DMS 273 (cell line): Measurements from ENCODE around the gene H2AZ2.
"Not testable (repeated sequence)": the region's sequence is repeated elsewhere in the genome, so short reads cannot be mapped to it uniquely, and the experiment has no call there.

Source experiments
- DNase-seq: peaks from one replicate; lab custom pipeline; 2025; ENCODE audit not compliant: unreplicated experiment; lab: John Stamatoyannopoulos, UW

Gene H2AZ2

DNA sequence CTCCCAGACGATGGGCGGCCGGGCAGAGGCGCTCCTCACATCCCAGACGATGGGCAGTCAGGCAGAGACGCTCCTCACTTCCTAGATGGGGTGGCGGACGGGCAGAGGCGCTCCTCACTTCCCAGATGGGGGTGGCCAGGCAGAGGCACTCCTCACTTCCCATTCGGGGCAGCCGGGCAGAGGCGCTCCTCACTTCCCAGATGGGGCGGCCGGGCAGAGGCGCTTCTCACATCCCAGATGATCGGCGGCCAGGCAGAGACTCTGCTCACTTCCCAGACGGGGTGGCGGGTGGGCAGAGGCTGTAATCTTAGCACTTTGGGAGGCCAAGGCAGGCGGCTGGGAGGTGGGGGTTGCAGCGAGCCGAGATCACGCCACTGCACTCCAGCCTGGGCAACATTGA lies 24.0 kb upstream of the H2AZ2 start:
- DNase-seq, result not testable (repeated sequence)

DNA sequence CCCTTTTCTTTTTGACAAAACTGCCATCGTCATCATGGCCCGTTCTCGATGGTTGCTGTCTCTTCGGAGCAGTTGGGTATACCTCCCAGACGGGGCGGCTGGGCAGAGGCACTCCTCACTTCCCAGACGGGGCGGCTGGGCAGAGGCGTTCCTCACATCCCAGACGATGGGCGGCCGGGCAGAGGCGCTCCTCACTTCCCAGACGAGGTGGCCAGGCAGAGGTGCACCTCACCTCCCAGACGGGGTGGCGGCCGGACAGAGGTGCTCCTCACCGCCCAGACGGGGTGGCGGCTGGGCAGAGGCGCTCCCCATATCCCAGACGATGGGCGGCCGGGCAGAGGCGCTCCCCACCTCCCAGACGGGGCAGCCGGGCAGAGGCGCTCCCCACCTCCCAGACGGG lies 22.9 kb upstream of the H2AZ2 start:
- DNase-seq, result not testable (repeated sequence)

DNA sequence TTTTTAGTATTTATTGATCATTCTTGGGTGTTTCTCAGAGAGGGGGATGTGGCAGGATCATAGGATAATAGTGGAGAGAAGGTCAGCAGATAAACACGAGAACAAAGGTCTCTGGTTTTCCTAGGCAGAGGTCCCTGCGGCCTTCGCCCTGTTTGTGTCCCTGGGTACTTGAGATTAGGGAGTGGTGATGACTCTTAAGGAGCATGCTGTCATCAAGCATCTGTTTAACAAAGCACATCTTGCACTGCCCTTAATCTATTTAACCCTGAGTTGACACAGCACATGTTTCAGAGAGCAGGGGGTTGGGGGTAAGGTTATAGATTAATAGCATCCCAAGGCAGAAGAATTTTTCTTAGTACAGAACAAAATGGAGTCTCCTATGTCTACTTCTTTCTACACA lies 22.4 kb upstream of the H2AZ2 start:
- not testable (repeated sequence) for DNase-seq

DNA sequence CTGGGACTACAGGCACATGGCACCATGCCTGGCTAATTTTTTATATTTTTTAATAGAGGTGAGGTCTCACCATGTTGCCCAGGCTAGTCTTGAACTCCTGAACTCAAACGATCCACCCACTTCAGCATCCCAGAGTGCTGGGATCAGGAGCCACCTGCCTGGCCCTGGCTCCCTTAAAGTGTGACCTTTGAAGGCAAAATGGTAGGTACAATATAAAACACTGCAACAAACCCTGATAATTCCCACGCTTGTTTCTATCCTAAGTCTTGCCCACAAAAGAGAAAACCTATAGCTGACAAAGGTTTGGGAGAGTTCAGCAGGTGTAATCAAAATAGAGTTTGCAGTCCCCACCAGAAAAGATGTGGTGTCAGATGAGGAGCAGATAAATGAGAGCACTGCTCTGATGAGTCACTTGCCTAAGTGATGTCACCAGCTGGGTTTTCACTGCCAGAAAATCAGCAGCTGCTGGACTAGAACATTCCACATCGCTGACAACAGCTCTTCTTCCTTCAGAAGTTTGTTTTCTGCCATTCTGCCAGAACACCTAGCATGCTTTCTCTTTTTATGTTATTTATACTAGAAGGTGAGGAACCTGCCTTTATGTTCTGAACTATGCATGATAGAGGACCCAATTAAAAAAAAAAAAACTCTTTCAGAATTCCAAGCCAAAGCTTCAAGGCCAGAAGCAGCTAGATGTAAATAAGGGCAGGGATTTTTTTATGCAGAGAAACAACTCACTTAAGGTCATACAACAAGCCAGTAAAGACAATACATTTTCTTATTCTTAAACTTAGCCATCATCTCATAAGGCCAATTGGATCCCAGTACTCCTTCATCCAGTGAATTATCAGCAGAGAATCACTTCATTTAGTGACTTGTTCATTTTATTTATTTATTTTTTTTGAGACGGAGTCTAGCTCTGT lies 19.4 kb upstream of the H2AZ2 start:
- peak; percentile 51 for DNase-seq

DNA sequence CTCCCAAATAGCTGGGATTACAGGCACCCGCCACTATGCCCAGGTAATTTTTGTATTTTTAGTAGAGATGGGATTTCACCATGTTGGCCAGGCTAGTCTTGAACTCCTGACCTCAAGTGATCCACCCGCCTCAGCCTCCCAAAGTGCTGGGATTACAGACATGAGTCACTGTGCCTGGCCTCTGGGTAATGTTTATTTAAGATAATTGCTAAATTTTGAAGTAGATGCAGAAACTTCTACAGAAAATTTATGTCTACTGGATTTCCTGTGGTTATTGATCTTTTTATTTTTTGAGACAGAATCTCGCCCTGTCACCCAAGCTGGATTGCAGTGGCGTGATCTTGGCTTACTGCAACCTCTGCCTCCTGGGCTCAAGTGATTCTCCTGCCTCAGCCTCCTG lies 14.1 kb upstream of the H2AZ2 start:
- not testable (repeated sequence) for DNase-seq

DNA sequence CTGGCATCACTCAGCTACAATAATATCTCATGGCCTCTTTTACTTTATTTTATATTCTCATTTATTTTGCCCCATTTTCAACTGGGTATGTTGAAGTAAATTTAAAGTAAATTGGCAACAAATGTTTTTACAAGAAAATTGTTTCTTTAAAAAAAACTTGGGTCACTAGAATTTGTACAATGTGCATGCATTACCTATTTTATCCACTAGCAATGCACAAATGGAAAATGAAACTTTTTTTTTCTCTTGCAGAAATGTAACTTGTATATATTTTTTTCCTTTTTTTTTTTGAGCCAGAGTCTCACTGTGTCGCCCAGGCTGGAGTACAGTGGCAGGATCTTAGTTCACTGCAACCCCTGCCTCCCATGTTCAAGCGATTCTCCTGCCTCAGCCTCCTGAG lies 10.3 kb upstream of the H2AZ2 start:
- DNase-seq, result no peak

DNA sequence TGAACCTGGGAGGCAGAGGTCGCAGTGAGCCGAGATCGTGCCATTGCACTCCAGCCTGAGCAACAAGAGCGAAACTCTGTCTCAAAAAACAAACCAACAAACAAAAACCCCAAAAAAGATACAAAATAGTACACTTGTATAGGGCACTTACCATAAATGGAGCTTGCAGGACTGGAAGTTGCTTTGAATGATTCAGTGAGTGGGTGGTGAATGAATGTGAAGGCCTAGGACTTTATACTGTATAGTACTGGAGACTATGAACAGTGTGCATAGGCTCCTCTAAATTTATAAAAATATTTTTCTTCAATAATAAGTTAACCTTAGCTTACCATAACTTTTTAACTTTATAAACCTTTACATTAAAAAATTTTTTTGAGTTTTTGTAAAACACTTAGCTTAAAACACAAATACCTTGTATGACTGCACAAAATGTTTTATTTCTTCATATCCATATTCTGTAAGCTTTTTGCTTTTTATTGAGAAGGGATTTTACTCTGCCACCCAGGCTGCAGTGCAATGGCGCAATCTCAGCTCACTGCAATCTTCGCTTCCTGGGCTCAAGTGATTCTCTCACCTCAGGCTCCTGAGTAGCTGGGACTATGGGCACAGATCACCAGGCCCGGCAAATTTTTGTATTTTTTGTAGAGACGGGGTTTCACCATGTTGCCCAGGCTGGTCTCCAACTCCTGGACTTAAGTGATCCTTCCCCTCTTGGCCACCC lies 6.9 kb upstream of the H2AZ2 start:
- DNase-seq, result no peak

DNA sequence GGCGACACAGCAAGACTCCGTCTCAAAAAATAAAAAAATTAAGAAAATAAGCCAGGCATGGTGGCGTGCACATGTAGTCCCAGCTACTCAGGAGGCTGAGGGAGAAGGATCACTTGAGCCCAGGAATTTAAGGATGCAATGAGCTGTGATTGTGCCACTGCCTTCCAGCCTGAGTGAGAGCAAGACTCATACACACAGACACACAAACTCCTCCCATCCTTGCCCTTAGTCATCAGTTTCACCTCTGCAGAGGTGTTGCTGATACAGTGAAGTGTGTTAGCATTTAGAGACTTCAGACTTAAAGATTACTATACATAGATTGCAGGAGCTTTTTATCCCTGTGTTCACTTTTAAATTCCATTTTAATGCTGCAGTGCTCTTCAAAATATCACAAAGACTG lies 5.5 kb upstream of the H2AZ2 start:
- DNase-seq, result no peak

DNA sequence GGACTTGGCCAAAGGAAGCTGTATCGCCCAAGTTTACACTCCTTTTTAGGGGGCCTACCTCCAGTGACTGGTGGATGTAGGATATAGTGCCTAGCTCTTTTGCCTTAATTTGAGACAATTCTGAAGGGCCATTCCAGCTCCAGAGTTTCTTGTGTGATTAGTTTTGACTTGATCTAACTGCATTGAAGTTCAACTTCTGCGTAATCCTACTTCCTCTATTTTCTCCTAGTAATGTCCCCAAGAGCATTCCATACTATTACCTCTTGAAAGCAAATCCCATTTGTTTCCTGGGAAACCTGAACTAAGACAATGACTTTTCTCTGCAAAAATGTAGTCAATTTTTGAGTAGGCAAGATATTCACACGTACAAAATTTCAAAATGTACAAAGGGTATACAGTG lies 4.7 kb upstream of the H2AZ2 start:
- no peak for DNase-seq

DNA sequence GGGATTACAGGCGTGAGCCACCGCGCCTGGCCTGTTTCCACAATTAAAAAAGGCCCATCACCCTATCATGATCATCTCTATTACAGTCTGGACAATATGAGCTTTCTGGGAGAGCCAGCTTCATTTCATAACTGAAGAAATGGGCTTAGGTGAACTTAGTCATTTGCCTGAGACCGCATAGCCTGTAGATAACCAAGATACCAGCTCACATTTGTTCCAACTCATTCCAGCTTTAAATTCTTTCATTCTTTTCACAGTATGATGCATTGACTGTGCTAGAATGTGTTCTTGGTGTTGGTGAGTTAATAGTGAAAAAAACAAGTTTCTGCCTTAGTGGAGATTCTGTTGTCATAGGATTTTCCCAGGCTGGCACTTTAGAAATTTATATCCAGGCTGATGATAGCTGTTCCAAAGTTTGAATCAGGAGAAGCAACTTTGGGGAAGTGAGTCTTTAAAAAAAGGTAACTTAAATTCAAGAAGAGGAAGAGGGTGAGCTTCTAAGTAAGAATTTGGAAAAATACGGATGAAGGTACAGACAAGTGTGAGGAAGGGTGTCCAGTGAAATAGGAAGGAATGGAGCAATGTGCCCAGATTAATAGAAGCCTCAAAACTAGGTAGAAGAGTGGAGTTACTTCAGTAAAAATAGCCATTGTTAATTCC lies 2.1 kb upstream of the H2AZ2 start:
- DNase-seq, result no peak

DNA sequence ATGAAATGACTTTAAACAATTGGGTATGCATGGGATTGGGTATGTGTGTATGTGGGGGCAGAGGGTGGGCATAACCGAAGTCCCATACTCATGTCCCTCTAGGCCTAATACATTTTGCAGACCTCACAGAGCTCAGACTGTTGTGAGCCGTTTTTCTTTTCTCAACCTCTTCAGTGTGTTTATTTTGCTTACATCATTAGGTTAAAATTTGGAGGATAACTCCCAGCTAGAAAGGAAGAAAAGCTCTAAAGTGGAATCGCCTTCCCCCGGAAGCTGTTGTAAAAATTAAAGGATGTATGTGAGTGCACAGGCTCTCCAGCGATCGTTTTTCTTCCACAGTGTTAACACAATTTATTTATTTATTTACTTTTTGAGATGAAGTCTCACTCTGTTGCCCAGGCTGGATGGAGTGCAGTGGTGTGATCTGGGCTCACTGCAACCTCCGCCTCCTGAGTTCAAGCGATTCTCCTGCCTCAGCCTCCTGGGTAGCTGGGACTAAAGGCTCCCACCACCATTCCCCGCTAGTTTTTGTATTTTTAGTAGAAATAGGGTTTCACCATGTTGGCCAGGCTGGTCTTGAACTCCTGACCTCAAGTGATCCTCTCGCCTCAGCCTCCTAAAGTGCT lies 1.5 kb upstream of the H2AZ2 start:
- no peak for DNase-seq

DNA sequence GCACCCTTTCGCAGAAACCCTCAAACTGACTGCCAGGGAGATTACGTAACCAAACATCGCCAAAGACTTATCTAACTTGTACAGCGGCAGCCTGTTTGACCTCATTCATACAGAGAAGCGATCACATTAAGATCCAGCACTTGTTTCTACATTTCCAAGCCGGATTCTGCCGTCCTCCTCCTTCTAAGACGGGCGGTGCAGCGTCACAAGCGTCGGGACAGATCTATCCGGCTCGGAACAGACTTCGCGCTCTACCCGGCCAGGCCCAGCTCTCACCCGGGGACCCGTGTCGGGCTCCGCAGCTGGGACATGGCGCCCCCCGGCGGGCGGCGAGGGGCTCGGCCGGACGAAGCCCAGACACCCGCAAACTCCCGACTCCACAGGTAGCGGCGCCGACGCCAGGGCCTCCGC lies 373 bp downstream of the H2AZ2 start:
- DNase-seq, result peak; percentile 98

DNA sequence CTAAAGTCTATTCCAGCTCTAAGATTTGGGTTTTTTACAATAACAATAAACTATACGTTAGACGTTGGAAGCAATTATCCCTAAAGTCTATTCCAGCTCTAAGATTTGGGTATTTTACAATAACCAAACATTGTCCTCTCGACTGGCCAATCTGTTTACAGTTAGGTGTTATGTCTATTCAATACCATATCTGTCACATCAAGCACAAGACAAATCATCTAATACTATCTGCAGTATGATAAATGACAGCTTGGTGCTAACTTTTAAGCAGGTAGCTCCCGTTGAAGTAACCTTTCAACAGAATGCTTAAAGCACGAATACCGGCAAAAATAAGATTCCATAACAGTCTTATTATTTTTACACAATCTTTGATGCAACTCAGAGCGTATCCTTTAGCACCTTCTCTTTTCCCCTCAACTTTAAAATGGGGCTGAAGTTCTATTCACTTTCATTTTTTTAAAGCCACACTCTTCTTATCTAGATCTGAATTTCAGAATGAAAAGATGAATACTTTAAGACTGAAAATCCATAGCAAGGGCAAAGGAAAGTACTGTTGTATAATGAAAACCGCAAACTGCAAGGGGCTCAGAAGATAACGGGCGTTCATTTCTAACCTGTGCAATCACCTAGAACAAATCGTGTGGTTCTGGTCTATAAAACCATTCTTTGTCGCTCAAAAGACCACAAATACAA lies 925 bp downstream of the H2AZ2 start:
- peak; percentile 48 for DNase-seq

DNA sequence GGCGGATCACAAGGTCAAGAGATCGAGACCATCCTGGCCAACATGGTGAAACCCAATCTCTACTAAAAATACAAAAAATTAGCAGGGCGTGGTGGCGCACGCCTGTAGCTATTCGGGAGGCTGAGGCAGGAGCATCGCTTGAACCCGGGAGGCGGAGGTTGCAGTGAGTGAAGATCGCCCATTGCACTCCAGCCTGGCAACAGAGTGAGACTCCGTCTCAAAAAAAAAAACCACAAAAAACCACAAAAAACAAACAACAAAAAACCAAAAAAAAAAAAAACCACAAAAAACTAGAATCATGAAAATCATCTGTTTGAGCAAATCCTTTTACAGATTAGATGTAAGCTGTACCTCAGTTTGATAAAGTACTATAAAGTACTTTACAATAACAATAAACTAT lies 1.5 kb downstream of the H2AZ2 start:
- not testable (repeated sequence) for DNase-seq

DNA sequence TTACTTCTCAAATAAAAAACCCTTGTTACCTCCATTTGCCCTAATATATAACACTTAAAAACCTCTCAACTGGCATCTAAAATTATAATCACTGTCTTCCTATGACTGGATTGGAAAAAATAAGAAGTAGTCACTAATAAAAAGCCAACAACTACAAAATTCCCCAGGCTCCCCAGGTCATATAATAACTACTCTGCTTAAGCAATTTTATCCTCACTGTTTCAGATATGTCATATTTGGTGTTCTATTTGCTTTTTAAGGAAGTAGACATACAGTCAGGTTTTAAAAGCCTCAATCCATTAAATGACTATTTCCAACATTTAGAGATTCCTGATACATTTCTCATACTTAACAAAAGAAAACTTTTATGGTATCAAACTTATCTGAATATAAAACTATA lies 2.4 kb downstream of the H2AZ2 start:
- no peak for DNase-seq

DNA sequence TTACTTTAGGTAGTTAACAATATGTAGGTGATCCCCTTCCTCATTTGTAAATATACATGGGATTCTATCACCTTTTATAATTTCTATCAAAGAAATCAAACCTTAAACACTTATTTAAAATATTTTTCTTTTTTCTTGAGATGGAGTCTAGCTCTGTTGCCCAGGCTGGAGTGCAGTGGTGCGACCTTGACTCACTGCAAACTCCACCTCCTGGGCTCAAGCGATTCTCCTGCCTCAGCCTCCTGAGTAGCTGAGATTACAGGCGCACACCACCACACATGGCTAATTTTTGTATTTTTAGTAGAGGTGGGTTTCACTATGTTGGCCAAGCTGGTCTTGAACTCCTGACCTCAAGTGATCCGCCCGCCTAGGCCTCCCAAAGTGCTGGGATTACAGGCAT lies 4.4 kb downstream of the H2AZ2 start:
- DNase-seq, result not testable (repeated sequence)

DNA sequence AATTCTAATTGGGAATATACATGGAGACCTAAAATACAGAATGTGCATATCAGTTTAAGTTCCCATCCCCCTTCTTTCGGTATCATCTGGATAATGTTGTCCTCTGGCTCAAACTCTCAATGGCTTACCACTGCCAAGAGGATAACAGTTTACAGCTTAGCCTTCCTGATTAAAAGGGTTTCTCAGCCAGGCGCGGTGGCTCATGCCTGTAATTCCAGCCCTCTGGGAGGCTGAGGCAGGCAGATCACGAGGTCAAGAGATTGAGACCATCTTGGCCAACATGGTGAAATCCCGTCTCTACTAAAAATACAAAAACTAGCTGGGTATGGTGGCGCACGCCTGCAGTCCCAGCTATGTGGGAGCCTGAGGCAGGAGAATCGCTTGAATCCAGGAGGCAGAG lies 5.2 kb downstream of the H2AZ2 start:
- not testable (repeated sequence) for DNase-seq

DNA sequence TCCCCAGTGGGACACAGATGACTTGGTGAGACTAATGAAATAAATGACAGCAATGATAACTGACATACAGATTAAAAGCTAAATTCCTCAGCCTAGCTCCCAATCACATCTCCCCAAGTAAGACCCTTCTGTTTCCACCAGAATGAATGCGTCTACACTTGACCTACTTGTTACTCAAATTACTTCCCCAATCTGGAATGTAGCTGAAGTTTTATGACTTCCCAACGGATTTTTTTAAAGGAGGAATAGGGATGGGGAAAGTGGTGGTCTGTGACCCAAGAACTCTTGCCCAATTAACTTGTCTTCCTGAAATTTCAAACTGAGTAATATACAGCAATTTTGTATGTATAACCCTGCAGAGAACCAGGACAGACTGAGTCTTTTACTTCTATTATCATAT lies 9.1 kb downstream of the H2AZ2 start:
- no peak for DNase-seq

DNA sequence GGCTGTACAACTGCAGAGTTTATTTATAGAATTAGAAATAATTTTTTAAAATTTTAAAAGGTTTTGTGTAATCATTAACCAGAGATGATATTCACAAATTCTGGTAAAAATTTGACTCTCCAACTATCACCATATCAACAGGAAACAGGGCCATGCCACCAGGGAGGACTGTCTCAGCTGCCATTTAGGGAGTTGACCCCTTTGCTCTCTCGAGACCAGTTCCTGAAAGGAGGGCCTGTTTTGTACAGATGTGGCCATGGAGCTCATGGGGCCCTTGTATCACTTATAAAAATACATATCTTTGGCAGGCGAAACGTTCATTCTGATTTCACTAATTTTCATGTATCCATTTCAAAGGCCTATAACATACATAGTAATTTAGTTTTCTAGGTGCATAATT lies 20.3 kb downstream of the H2AZ2 start:
- no peak for DNase-seq

DNA sequence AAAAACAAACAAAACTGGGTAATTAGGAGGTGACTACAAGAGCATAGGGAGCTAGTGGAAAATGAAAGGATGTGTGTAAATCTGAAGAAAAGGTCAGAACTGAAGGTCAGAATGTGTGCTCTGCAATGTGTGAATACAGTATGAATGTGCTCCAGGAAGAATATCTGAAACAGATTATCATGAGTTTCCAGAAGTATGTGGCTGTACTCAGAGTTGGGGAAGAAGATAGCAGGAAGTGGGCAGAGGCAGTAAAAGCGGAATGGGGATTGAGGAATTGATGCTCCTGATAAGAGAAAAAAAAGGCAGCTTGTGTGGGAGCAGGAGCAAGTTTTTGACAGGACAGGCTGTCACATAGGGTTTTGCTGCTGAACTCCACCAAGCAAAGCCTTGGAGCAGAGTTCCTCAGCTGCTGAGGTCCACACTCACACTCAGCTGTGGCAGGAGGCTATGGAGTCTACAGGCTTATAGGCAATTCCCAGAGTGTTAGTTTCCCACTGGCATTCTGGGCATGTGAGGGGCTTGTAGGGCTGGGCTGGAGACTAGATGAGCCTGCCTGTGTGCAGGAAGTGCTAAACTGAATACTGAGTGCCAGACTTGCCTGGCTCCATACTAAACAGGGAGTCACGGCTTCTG lies 22.9 kb downstream of the H2AZ2 start:
- no peak for DNase-seq
